Liver (tissue), 9 donors: ENCODE results near the gene PPIA. TPM values are rescaled to one million over a fixed set of nuclear protein-coding genes. Genes with fewer than 3 reads are reported as not detected.
"Not testable (repeated sequence)": the region's sequence is repeated elsewhere in the genome, so short reads cannot be mapped to it uniquely, and the experiment has no call there.

Experiments used
- DNase-seq: peaks from one replicate; pipeline ENCODE4 v3.0.0-alpha.2; 2017; ENCODE audit warnings: low spot score
- H3K27ac ChIP-seq, 2 donors: one replicate each; pipeline ENCODE4 v1.7.0; 2013; ENCODE audit warnings: inconsistent platforms in 2 of 2, low read length in 2 of 2, control low read depth in 1 of 2, low read depth in 1 of 2, mild to moderate bottlenecking in 1 of 2
- H3K27me3 ChIP-seq, 4 donors: one replicate each; pipeline versions ENCODE4 v1.6.1 to v1.7.0; 2013; ENCODE audit warnings: low read length in 3 of 4, inconsistent platforms in 1 of 4, mild to moderate bottlenecking in 1 of 4, moderate library complexity in 1 of 4; ENCODE audit not compliant: control insufficient read depth in 4 of 4, insufficient read depth in 4 of 4
- H3K36me3 ChIP-seq, 4 donors: one replicate each; pipeline versions ENCODE4 v1.6.1 to v1.7.0; 2013; ENCODE audit warnings: low read length in 3 of 4, mild to moderate bottlenecking in 3 of 4, low read depth in 1 of 4, moderate library complexity in 1 of 4; ENCODE audit not compliant: control insufficient read depth in 4 of 4, insufficient read depth in 3 of 4
- H3K4me1 ChIP-seq, 4 donors: one replicate each; pipeline versions ENCODE4 v1.6.1 to v1.7.0; 2013; ENCODE audit warnings: low read length in 3 of 4, mild to moderate bottlenecking in 3 of 4, moderate library complexity in 1 of 4; ENCODE audit not compliant: control insufficient read depth in 4 of 4, insufficient read depth in 4 of 4
- H3K4me3 ChIP-seq, 3 donors: one replicate each; pipeline versions ENCODE4 v1.6.1 to v1.7.0; 2013; ENCODE audit warnings: low read length in 3 of 3, control low read depth in 1 of 3, low read depth in 1 of 3, mild to moderate bottlenecking in 1 of 3
- H3K9ac ChIP-seq, 2 donors: one replicate each; pipeline ENCODE4 v1.7.0; 2013; ENCODE audit warnings: low read length in 2 of 2, mild to moderate bottlenecking in 2 of 2, moderate library complexity in 2 of 2, control low read depth in 1 of 2, low read depth in 1 of 2
- H3K9me3 ChIP-seq, 4 donors: one replicate each; pipeline versions ENCODE4 v1.6.1 to v1.7.0; 2013; ENCODE audit warnings: low read length in 3 of 4; ENCODE audit not compliant: control insufficient read depth in 4 of 4
- EGR1 ChIP-seq, 2 donors: IDR thresholded peaks; 2 replicates each; pipeline ENCODE4 v1.6.1; 2016 to 2018; ENCODE audit warnings: antibody characterized with exemption in 2 of 2, low read depth in 2 of 2
- FOXA1 ChIP-seq: IDR thresholded peaks from 2 replicates; pipeline ENCODE4 v1.6.1; 2016; ENCODE audit warnings: antibody characterized with exemption
- FOXA2 ChIP-seq: IDR thresholded peaks from 2 replicates; pipeline ENCODE4 v1.6.1; 2016; ENCODE audit warnings: antibody characterized with exemption
- GABPA ChIP-seq, 2 donors: IDR thresholded peaks in 1 of 2; conservative IDR thresholded peaks in 1 of 2; 2 replicates each; pipeline ENCODE4 v1.6.1; 2016; ENCODE audit warnings: antibody characterized with exemption in 2 of 2, mild to moderate bottlenecking in 1 of 2, moderate library complexity in 1 of 2
- HNF4A ChIP-seq, 2 donors: conservative IDR thresholded peaks; 2 replicates each; pipeline ENCODE4 v1.6.1; 2016; ENCODE audit warnings: antibody characterized with exemption in 2 of 2, mild to moderate bottlenecking in 2 of 2
- HNF4G ChIP-seq: IDR thresholded peaks from 2 replicates; pipeline ENCODE4 v1.6.1; 2016; ENCODE audit warnings: antibody characterized with exemption
- JUND ChIP-seq, 2 donors: IDR thresholded peaks; 2 replicates each; pipeline ENCODE4 v1.6.1; 2016; ENCODE audit warnings: antibody characterized with exemption in 2 of 2
- RAD21 ChIP-seq, 2 donors: IDR thresholded peaks; 2 replicates each; pipeline ENCODE4 v1.6.1; 2016; ENCODE audit warnings: antibody characterized with exemption in 2 of 2, mild to moderate bottlenecking in 2 of 2
- RXRA ChIP-seq, 2 donors: IDR thresholded peaks; 2 replicates each; pipeline ENCODE4 v1.6.1; 2017 to 2018; ENCODE audit warnings: antibody characterized with exemption in 2 of 2, mild to moderate bottlenecking in 1 of 2
- SP1 ChIP-seq: IDR thresholded peaks from 2 replicates; pipeline ENCODE4 v1.6.1; 2018; ENCODE audit warnings: antibody characterized with exemption, mild to moderate bottlenecking
- TAF1 ChIP-seq: conservative IDR thresholded peaks from 2 replicates; pipeline ENCODE4 v1.6.1; 2016; ENCODE audit warnings: antibody characterized with exemption, mild to moderate bottlenecking
- YY1 ChIP-seq: IDR thresholded peaks from 2 replicates; pipeline ENCODE4 v1.6.1; 2016; ENCODE audit warnings: antibody characterized with exemption, mild to moderate bottlenecking
- ZBTB33 ChIP-seq: IDR thresholded peaks from 2 replicates; pipeline ENCODE4 v1.6.1; 2016; ENCODE audit warnings: antibody characterized with exemption
- WGBS: extraction: QIAGEN DNeasy Blood & Tissue Kit; methylation state at CpG from one replicate; pipeline ENCODE4 v1.1.7; 2013; 5-methylcytosine and 5-hydroxymethylcytosine counted together
- polyA plus RNA-seq, 2 donors: library from polyadenylated mRNA; stranded (reverse) in 1 of 2; unstranded in 1 of 2; fragments of 200-250 nt in 1 of 2; fragments of >200 nt in 1 of 2; fragmentation: Nextera tagmentation in 1 of 2; extraction: Ambion mirVana in 1 of 2; gene quantifications; one replicate each; pipeline versions ENCODE4 v1.2.1 to v1.2.3, GENCODE V29; 2013 to 2015
- total RNA-seq, 2 donors: library from RNA; depleted of rRNA; stranded (reverse); fragments of >200 nt; gene quantifications; one replicate each; pipeline ENCODE4 v1.2.3, GENCODE V29; 2014
- TF ChIP-seq, protein P1 (sequence below): IDR thresholded peaks from 2 replicates; pipeline ENCODE4 v1.6.1; 2016; ENCODE audit warnings: antibody characterized with exemption, mild to moderate bottlenecking
- TF ChIP-seq, protein P2 (sequence below): fragments of 150-350 bp; IDR thresholded peaks from 2 replicates; pipeline ENCODE4 v1.5.1; 2017; ENCODE audit warnings: improper control_type of control experiment, low read depth, low read length; ENCODE audit not compliant: missing input control
- TF ChIP-seq, protein P3 (sequence below): IDR thresholded peaks from 2 replicates; pipeline ENCODE4 v1.6.1; 2016; ENCODE audit warnings: antibody characterized with exemption
- donor health status: healthy.
- donor health status: healthy.
- donor health status: healthy.
- donor health status: healthy.
- donor health status: healthy.

Gene PPIA
- total and polyA plus RNA-seq, 4 donors: 834 to 1,873 (median 1,399) TPM

DNA sequence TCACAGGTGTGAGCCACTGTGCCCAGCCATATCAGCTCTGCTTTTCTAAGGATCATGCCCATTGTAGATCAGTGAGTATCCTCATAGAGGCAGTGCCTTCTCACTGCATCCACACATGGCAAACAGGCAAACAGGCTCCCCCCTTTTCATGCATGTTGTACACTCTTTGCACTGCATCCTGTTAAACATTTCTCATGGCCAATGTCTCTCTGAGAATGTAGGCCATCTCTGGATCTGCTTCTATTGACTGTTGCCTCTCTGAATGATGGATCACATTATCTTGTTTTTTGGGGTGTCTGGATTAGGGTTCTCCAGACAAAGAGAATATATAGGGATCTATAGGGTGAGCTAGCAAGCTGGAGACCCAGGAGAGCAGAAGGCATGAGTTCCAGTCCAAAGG is 13.1 kb upstream of the PPIA start:
- Histone ChIP-seq H3K9me3 (peaks cover 0 to 3% (median under 1%) of the 10 kb centered on the region in 4 donors), H3K36me3 (no peaks in the 10 kb centered on the region), H3K4me3 (no peak overlapping the region), H3K9ac (no peak overlapping the region), H3K4me1 (no peaks in the 10 kb centered on the region), H3K27me3 (no peaks in the 10 kb centered on the region), H3K27ac (no peak overlapping the region)
- no peak for DNase-seq
- TF ChIP-seq EGR1 (IDR thresholded peaks at IDR 0.05; ENCODE audit: low read depth in 2 of 2) (no peak), RXRA (IDR thresholded peaks at IDR 0.05) (no peak), GABPA (IDR thresholded peaks at IDR 0.05 in 1 of 2, conservative IDR thresholded peaks at IDR 0.05 in 1 of 2) (no peak), SP1 (no peak), YY1 (no peak), RAD21 (IDR thresholded peaks at IDR 0.05) (no peak), FOXA2 (no peak), HNF4A (conservative IDR thresholded peaks at IDR 0.05) (no peak), JUND (IDR thresholded peaks at IDR 0.05) (no peak), ZBTB33 (no peak), TAF1 (no peak)
- TF ChIP-seq, protein P1, sequence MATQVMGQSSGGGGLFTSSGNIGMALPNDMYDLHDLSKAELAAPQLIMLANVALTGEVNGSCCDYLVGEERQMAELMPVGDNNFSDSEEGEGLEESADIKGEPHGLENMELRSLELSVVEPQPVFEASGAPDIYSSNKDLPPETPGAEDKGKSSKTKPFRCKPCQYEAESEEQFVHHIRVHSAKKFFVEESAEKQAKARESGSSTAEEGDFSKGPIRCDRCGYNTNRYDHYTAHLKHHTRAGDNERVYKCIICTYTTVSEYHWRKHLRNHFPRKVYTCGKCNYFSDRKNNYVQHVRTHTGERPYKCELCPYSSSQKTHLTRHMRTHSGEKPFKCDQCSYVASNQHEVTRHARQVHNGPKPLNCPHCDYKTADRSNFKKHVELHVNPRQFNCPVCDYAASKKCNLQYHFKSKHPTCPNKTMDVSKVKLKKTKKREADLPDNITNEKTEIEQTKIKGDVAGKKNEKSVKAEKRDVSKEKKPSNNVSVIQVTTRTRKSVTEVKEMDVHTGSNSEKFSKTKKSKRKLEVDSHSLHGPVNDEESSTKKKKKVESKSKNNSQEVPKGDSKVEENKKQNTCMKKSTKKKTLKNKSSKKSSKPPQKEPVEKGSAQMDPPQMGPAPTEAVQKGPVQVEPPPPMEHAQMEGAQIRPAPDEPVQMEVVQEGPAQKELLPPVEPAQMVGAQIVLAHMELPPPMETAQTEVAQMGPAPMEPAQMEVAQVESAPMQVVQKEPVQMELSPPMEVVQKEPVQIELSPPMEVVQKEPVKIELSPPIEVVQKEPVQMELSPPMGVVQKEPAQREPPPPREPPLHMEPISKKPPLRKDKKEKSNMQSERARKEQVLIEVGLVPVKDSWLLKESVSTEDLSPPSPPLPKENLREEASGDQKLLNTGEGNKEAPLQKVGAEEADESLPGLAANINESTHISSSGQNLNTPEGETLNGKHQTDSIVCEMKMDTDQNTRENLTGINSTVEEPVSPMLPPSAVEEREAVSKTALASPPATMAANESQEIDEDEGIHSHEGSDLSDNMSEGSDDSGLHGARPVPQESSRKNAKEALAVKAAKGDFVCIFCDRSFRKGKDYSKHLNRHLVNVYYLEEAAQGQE: no peak
- TF ChIP-seq, protein P2, sequence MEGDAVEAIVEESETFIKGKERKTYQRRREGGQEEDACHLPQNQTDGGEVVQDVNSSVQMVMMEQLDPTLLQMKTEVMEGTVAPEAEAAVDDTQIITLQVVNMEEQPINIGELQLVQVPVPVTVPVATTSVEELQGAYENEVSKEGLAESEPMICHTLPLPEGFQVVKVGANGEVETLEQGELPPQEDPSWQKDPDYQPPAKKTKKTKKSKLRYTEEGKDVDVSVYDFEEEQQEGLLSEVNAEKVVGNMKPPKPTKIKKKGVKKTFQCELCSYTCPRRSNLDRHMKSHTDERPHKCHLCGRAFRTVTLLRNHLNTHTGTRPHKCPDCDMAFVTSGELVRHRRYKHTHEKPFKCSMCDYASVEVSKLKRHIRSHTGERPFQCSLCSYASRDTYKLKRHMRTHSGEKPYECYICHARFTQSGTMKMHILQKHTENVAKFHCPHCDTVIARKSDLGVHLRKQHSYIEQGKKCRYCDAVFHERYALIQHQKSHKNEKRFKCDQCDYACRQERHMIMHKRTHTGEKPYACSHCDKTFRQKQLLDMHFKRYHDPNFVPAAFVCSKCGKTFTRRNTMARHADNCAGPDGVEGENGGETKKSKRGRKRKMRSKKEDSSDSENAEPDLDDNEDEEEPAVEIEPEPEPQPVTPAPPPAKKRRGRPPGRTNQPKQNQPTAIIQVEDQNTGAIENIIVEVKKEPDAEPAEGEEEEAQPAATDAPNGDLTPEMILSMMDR: no peak
- TF ChIP-seq, protein P3, sequence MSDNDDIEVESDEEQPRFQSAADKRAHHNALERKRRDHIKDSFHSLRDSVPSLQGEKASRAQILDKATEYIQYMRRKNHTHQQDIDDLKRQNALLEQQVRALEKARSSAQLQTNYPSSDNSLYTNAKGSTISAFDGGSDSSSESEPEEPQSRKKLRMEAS: no peak

GRCh38 chr7:44784364-44784763 is 12.1 kb upstream of the PPIA start:
- H3K27ac ChIP-seq: no peak overlapping the region
- no peaks in the 10 kb centered on the region for H3K36me3 ChIP-seq
- H3K9me3 ChIP-seq: peaks cover 0 to 3% (median under 1%) of the 10 kb centered on the region in 4 donors
- no peaks in the 10 kb centered on the region for H3K27me3 ChIP-seq
- TF ChIP-seq TAF1: no peak
- TF ChIP-seq YY1: no peak
- TF ChIP-seq JUND (IDR thresholded peaks at IDR 0.05): no peak
- TF ChIP-seq, protein P2: no peak
- no peak for TF ChIP-seq FOXA1
- TF ChIP-seq FOXA2: no peak
- no peak for TF ChIP-seq RXRA (IDR thresholded peaks at IDR 0.05)
- TF ChIP-seq HNF4G: no peak
- TF ChIP-seq EGR1 (IDR thresholded peaks at IDR 0.05; ENCODE audit: low read depth in 2 of 2): no peak
- TF ChIP-seq HNF4A (conservative IDR thresholded peaks at IDR 0.05): no peak
- TF ChIP-seq RAD21 (IDR thresholded peaks at IDR 0.05): no peak
- no peak overlapping the region for H3K9ac ChIP-seq
- no peak for DNase-seq
- 84% methylated on average over 1 of the region's 1 CpG for WGBS
- no peak overlapping the region for H3K4me3 ChIP-seq
- no peaks in the 10 kb centered on the region for H3K4me1 ChIP-seq

- H3K4me1 ChIP-seq, H3K9ac ChIP-seq, H3K27ac ChIP-seq, DNase-seq, H3K9me3 ChIP-seq, H3K27me3 ChIP-seq, H3K4me3 ChIP-seq, H3K36me3 ChIP-seq: not testable (repeated sequence)
- WGBS: 96% methylated on average over 3 of the region's 3 CpGs
Observed at GRCh38 chr7:44785218-44785617, 11.3 kb upstream of the PPIA start.
